B cell (primary cell): ENCODE results near the gene IL23A. TPM values are rescaled to one million over a fixed set of nuclear protein-coding genes. Genes with fewer than 3 reads are reported as not detected.

Experiments used
- ATAC-seq: fragments of 200-7000 bp; cut with Tn5 transposase; one replicate; pipeline ENCODE4 v1.10.0; 2021; ENCODE audit warnings: low read depth, mild to moderate bottlenecking, moderate number of reproducible peaks, moderate library complexity
- CTCF ChIA-PET: fragments of 350-600 bp; sonication (Branson Sonifier 250); formaldehyde crosslinking; loops from one replicate; lab custom pipeline; 2021; ENCODE audit warnings: antibody characterized with exemption, inconsistent platforms; lab: Charles Lee
- POLR2A ChIA-PET: fragments of 350-600 bp; sonication (Branson Sonifier 250); formaldehyde crosslinking; loops from one replicate; lab custom pipeline; 2021; ENCODE audit warnings: antibody characterized with exemption; lab: Charles Lee
- DNase-seq: peaks from one replicate; pipeline ENCODE4 v3.0.0; 2013
- H2AFZ ChIP-seq: 2 replicates; pipeline ENCODE4 v1.6.1; 2012; ENCODE audit warnings: mild to moderate bottlenecking, low read depth, low read length; ENCODE audit not compliant: insufficient read depth, poor library complexity, severe bottlenecking
- H3K27ac ChIP-seq, 2 donors: 1 replicate in 1 of 2; 2 replicates in 1 of 2; pipeline ENCODE4 v1.5.1; 2012 to 2013; ENCODE audit warnings: low read length in 2 of 2, mild to moderate bottlenecking in 2 of 2, moderate library complexity in 1 of 2
- H3K27me3 ChIP-seq, 4 experiments: fragments of 200-600 bp in 1 of 4; sonication (generic) in 1 of 4; replicated peaks in 1 of 4; 1 replicate in 2 of 4; 2 replicates in 2 of 4; pipeline versions ENCODE4 v1.6.1 to v1.7.0; 2013 to 2016; ENCODE audit warnings: low read length in 3 of 4, mild to moderate bottlenecking in 2 of 4, mixed read lengths in 1 of 4, moderate library complexity in 1 of 4; ENCODE audit not compliant: insufficient read depth in 4 of 4, control insufficient read depth in 3 of 4; ENCODE audit errors: control extremely low read depth in 1 of 4
- H3K36me3 ChIP-seq, 2 experiments: replicated peaks in 1 of 2; 1 replicate in 1 of 2; 2 replicates in 1 of 2; pipeline versions ENCODE4 v1.6.1 to v1.7.1; 2013; ENCODE audit warnings: low read length in 1 of 2; ENCODE audit not compliant: insufficient read depth in 2 of 2, control insufficient read depth in 1 of 2; ENCODE audit errors: control extremely low read depth in 1 of 2, extremely low read depth in 1 of 2
- H3K4me1 ChIP-seq, 2 donors: fragments of 200-600 bp in 1 of 2; sonication (generic) in 1 of 2; 1 replicate in 1 of 2; 2 replicates in 1 of 2; pipeline versions ENCODE4 v1.5.1 to v1.6.1; 2013 to 2017; ENCODE audit warnings: low read length in 2 of 2; ENCODE audit not compliant: control insufficient read depth in 2 of 2, insufficient read depth in 2 of 2
- H3K4me2 ChIP-seq: replicated peaks from 2 replicates; pipeline ENCODE3; 2012; ENCODE audit warnings: mild to moderate bottlenecking, low read depth, low read length; ENCODE audit not compliant: poor library complexity, severe bottlenecking
- H3K4me3 ChIP-seq, 5 experiments: fragments of 200-600 bp in 1 of 5; sonication (generic) in 1 of 5; 1 replicate in 3 of 5; 2 replicates in 2 of 5; pipeline versions ENCODE4 v1.5.1 to v1.7.0; 2011 to 2016; ENCODE audit warnings: low read length in 4 of 5, mild to moderate bottlenecking in 4 of 5, low read depth in 2 of 5, control low read depth in 1 of 5, moderate library complexity in 1 of 5; ENCODE audit not compliant: insufficient read depth in 1 of 5; ENCODE audit errors: control extremely low read depth in 1 of 5, extremely low read depth in 1 of 5
- H3K79me2 ChIP-seq: fragments of 200-600 bp; sonication (generic); one replicate; pipeline ENCODE4 v1.6.0; 2016; ENCODE audit warnings: low read length; ENCODE audit not compliant: control insufficient read depth, insufficient read depth
- H3K9ac ChIP-seq: fragments of 200-600 bp; sonication (generic); 2 replicates; pipeline ENCODE4 v1.6.1; 2017; ENCODE audit warnings: mild to moderate bottlenecking, low read length, moderate library complexity
- H3K9me3 ChIP-seq, 3 donors: one replicate each; pipeline versions ENCODE4 v1.6.1 to v1.7.1; 2013; ENCODE audit warnings: low read length in 2 of 3; ENCODE audit not compliant: control insufficient read depth in 2 of 3, insufficient read depth in 1 of 3; ENCODE audit errors: control extremely low read depth in 1 of 3
- H4K20me1 ChIP-seq: 2 replicates; pipeline ENCODE4 v1.6.0; 2012; ENCODE audit warnings: mild to moderate bottlenecking, low read length; ENCODE audit not compliant: insufficient read depth, control insufficient read depth, poor library complexity, severe bottlenecking
- H3K27ac Mint-ChIP-seq: one replicate; pipeline ENCODE4 v1.8.0; 2021; ENCODE audit warnings: mixed read lengths
- H3K27me3 Mint-ChIP-seq: one replicate; pipeline ENCODE4 v1.8.0; 2021; ENCODE audit warnings: mixed read lengths
- H3K4me1 Mint-ChIP-seq: one replicate; pipeline ENCODE4 v1.8.0; 2021; ENCODE audit warnings: mixed read lengths
- H3K4me3 Mint-ChIP-seq: one replicate; pipeline ENCODE4 v1.8.0; 2021; ENCODE audit warnings: mixed read lengths
- H3K9me3 Mint-ChIP-seq: one replicate; pipeline ENCODE4 v1.8.0; 2022; ENCODE audit warnings: mixed read lengths; ENCODE audit not compliant: insufficient read depth
- EZH2 ChIP-seq: IDR thresholded peaks from 2 replicates; pipeline ENCODE4 v1.6.1; 2012; ENCODE audit warnings: borderline replicate concordance, low read depth, mild to moderate bottlenecking, moderate library complexity, low read length; ENCODE audit not compliant: insufficient read depth, poor library complexity, severe bottlenecking
- WGBS: methylation state at CpG from one replicate; pipeline ENCODE4 v1.1.5; 2013; ENCODE audit warnings: missing lambda C conversion rate; ENCODE audit not compliant: insufficient coverage; 5-methylcytosine and 5-hydroxymethylcytosine counted together
- intact Hi-C: fragments of 100-400 bp; cut with micrococcal nuclease; formaldehyde crosslinking; loops from one replicate; pipeline ENCODE4 v1.10.0; 2022
- polyA plus RNA-seq: library from polyadenylated mRNA; depleted of rRNA; stranded (reverse); fragments of >200 nt; gene quantifications from 2 replicates; pipeline ENCODE4 v1.2.3, GENCODE V29; 2012
- total RNA-seq, 2 donors: library from RNA; stranded (reverse); fragments of 120-200 nt in 1 of 2; gene quantifications; 1 replicate in 1 of 2; 2 replicates in 1 of 2; pipeline versions ENCODE4 v1.2.3 to v1.2.4, GENCODE V29; 2013 to 2022
- TF ChIP-seq, protein P1 (sequence below): fragments of 200-600 bp; IDR thresholded peaks from one replicate; pipeline ENCODE4 v1.8.0; 2022; ENCODE audit warnings: antibody characterized with exemption, mild to moderate bottlenecking

Gene IL23A
- total and polyA plus RNA-seq, 2 donors (not counting 1 experiment from before 2014, with no cell fraction given): 20.5 to 32.6 TPM

DNA sequence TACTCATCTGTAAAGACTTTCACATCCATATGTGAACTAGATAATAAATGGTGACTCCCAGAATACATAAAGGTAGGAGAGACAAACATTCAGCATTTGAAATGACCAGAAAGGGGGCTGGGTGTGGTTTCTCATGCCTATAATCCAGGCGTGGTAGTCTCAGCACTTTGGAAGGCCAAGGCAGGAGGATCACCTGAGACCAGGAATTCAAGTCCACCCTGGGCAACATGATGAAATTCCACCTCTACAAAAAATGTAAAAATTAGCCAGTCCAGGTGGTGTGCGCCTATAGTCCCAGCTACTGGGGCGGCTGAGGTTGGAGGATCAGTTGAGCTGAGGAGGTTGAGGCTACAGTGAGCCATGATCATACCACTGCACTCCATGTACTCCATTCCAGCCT, 34.4 kb upstream of the IL23A start:
- CTCF ChIA-PET: interaction anchor here (1.0 to 1.8 kb wide), 2 partner anchors 167 to 186 kb away, joined by 3 to 5 read pairs; partner anchors contain the start of gene ZC3H10
- Histone ChIP-seq H3K79me2 (peaks cover 30% of the 10 kb centered on the region), H3K9ac (no peak overlapping the region), H2AFZ (no peak overlapping the region), H3K36me3 (peaks cover 4 to 20% of the 10 kb centered on the region in 2 experiments), H3K4me3 (no peak overlapping the region), H3K9me3 (no peaks in the 10 kb centered on the region), H3K27me3 (no peaks in the 10 kb centered on the region), H3K4me2 (no peak overlapping the region), H4K20me1 (peaks cover 6% of the 10 kb centered on the region), H3K4me1 (peaks cover 19 to 27% of the 10 kb centered on the region in 2 donors), H3K27ac (no peak overlapping the region)
- H3K27me3 Mint-ChIP-seq: no peaks in the 10 kb centered on the region
- ATAC-seq (no peak), DNase-seq (no peak)
- no peak overlapping the region for H3K27ac Mint-ChIP-seq
- POLR2A ChIA-PET: interaction anchor here (0.5 kb wide), 1 partner anchor 382 kb away, joined by 10 read pairs; no protein-coding TSS in a partner anchor
- no CpG with 5 or more reads among the region's 3 CpGs for WGBS
- TF ChIP-seq, protein P1, sequence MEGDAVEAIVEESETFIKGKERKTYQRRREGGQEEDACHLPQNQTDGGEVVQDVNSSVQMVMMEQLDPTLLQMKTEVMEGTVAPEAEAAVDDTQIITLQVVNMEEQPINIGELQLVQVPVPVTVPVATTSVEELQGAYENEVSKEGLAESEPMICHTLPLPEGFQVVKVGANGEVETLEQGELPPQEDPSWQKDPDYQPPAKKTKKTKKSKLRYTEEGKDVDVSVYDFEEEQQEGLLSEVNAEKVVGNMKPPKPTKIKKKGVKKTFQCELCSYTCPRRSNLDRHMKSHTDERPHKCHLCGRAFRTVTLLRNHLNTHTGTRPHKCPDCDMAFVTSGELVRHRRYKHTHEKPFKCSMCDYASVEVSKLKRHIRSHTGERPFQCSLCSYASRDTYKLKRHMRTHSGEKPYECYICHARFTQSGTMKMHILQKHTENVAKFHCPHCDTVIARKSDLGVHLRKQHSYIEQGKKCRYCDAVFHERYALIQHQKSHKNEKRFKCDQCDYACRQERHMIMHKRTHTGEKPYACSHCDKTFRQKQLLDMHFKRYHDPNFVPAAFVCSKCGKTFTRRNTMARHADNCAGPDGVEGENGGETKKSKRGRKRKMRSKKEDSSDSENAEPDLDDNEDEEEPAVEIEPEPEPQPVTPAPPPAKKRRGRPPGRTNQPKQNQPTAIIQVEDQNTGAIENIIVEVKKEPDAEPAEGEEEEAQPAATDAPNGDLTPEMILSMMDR: no peak
- TF ChIP-seq EZH2: no peak
- intact Hi-C loops: no loop called here
- no peaks in the 10 kb centered on the region for H3K9me3 Mint-ChIP-seq
- no peak overlapping the region for H3K4me3 Mint-ChIP-seq
- peaks cover 27% of the 10 kb centered on the region for H3K4me1 Mint-ChIP-seq

DNA sequence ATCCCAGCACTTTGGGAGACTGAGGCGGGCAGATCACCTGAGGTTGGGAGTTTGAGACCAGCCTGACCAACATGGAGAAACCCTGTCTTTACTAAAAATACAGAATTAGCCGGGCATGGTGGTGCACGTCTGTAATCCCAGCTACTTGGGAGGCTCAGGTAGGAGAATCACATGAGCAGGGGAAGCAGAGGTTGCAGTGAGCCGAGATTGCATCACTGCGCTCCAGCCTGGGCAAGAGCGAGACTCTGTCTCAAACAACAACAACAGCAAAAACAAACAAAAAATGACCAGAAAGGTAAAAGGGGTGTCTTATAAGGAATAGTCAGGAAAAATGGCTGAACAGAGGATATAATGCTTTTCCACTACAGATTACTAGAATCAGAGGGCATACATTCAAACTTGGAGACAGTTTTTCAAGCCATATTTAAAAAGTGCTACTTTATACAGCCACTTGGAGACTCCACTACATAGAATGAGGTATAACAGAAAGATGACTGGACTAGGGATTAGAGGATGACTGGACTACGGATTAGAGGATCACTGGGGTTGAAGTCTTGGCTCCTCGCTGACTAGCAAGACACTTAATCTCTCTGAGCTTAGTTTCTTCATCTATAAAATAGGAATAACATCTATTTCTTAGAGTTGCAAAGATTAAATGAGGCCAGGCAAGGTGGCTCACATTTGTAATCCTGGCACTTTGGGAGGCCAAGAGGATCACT, 33.7 kb upstream of the IL23A start:
- no peaks in the 10 kb centered on the region for H3K27me3 Mint-ChIP-seq
- Histone ChIP-seq H3K36me3 (peaks cover 6 to 26% of the 10 kb centered on the region in 2 experiments), H3K4me1 (peaks cover 19 to 22% of the 10 kb centered on the region in 2 donors), H3K4me3 (no peak overlapping the region), H3K79me2 (peaks cover 27% of the 10 kb centered on the region), H3K9ac (no peak overlapping the region), H4K20me1 (no peaks in the 10 kb centered on the region), H3K9me3 (no peaks in the 10 kb centered on the region), H3K27me3 (no peaks in the 10 kb centered on the region), H3K4me2 (no peak overlapping the region), H3K27ac (no peak overlapping the region), H2AFZ (no peak overlapping the region)
- TF ChIP-seq, protein P1: no peak
- no peak for TF ChIP-seq EZH2
- no peak overlapping the region for H3K4me3 Mint-ChIP-seq
- intact Hi-C loops: no loop called here
- ChIA-PET POLR2A (no interaction called here), CTCF (interaction anchor here (1.0 to 1.8 kb wide), 3 partner anchors 159 to 187 kb away, joined by 3 to 6 read pairs (median 5); partner anchors contain the start of gene ZC3H10)
- no CpG with 5 or more reads among the region's 8 CpGs for WGBS
- H3K27ac Mint-ChIP-seq: no peak overlapping the region
- H3K4me1 Mint-ChIP-seq: peaks cover 22% of the 10 kb centered on the region
- DNase-seq (no peak), ATAC-seq (no peak)
- no peaks in the 10 kb centered on the region for H3K9me3 Mint-ChIP-seq
